GM12874 (cell line): ENCODE measurements around the gene DENND1C.
A peak's percentile ranks its signal among the peaks of the same experiment; 100 is the strongest.

Experiments
- CTCF ChIP-seq: IDR thresholded peaks from 2 replicates; pipeline ENCODE4 v1.5.1; 2011; ENCODE audit warnings: low read depth, mild to moderate bottlenecking, control low read depth, low read length, moderate library complexity; ENCODE audit not compliant: insufficient read depth

The DENND1C gene

GRCh38 chr19:6464070-6464873, 17.3 kb downstream of the DENND1C start, which contains the start of gene CRB3:
TSS of gene CRB3 (plus strand) at chr19:6464271. CDS start at chr19:6464702, 431 bp downstream.
- TF ChIP-seq CTCF: no peak

GRCh38 chr19:6460099-6460884, 21.3 kb downstream of the DENND1C start:
- TF ChIP-seq CTCF: peak; percentile 72

- TF ChIP-seq CTCF: no peak
These were observed 22.1 kb downstream of the DENND1C start, which contains the start of gene SLC25A23 for GRCh38 chr19:6459262-6460098. TSS of gene SLC25A23 (minus strand) at chr19:6459792. CDS start at chr19:6459628, 164 bp downstream.

- no peak for TF ChIP-seq CTCF
These were observed 22.8 kb downstream of the DENND1C start for GRCh38 chr19:6458695-6459261.

- no peak for TF ChIP-seq CTCF
These were observed 23.5 kb downstream of the DENND1C start for GRCh38 chr19:6457958-6458694.

- TF ChIP-seq CTCF: no peak
These were observed 25.7 kb downstream of the DENND1C start for GRCh38 chr19:6455924-6456323.
